ENCODE measurements around the gene NFAT5. TPM values are rescaled to one million over a fixed set of nuclear protein-coding genes. Genes with fewer than 3 reads are reported as not detected.
A peak's percentile ranks its signal among the peaks of the same experiment; 100 is the strongest.

Gene NFAT5
- total and polyA plus RNA-seq, 9 of the 15 experiments (the other 6 are each of a cell fraction or from before 2014, with no cell fraction given) = 0.78 to 20.5 (median 12.4) TPM

DNA sequence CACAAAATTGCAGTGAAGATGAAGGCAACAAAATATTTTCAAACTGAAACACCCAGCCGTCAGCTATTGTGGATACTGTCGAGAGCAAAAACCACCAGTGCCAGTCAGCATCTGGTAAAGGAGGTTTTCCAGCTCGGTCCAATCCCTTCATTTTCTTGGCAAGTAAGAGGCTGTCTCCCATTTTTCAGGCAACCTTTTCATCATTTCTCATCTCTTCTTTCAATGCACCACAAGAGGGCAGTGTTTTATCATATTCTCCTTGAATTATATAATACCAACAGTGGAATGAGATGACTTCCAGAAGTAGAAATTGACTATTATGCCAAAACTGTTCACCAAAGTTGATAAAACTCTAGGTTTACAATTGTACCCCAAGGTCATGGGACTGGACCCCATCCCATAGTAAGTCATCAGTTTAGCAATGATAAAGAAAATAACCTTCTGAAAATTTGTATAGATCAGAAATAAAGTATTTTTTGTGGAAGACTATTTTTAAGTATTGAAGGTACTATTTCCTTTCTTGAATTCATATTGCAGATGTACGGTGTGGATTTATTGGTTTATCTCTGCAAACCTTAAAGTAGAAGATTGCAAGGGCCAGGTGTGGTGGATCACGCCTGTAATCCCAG lies 143.8 kb downstream of the NFAT5 start:
- H3K9me1 ChIP-seq (ENCODE audit: control insufficient read depth, insufficient read depth, low read length) = no peaks in the 10 kb centered on the region
- no peaks in the 10 kb centered on the region for H3K9me3 ChIP-seq (replicated peaks; ENCODE audit: control insufficient read depth, insufficient read depth, low read depth, low read length)
- ChIA-PET CTCF (ENCODE audit: low intra/inter-chr PET ratio) (interaction anchor here (0.6 to 2.8 kb wide), 8 partner anchors 13 to 1521 kb away, joined by 3 to 29 read pairs (median 4); partner anchors contain the start of gene NOB1), POLR2A (interaction anchor here (0.5 to 1.7 kb wide), 4 partner anchors 12 to 311 kb away, joined by 3 to 8 read pairs (median 3); no protein-coding TSS in a partner anchor)
- peak; percentile 40 to 74 (median 52) for DNase-seq (ENCODE audit: extremely low read depth in 1 of 4, low spot score in 3 of 4)
- H4K20me1 ChIP-seq (replicated peaks; ENCODE audit: control insufficient read depth, insufficient read depth, low read length) = no peaks in the 10 kb centered on the region
- peaks cover 45% of the 10 kb centered on the region; the same call in 2 of the 3 replicates for H3K36me3 ChIP-seq (ENCODE audit: control insufficient read depth, insufficient read depth, low read length)
- peak; percentile 81 for ATAC-seq
- H3K27me3 ChIP-seq (ENCODE audit: control insufficient read depth in 2 of 2, insufficient read depth in 2 of 2, low read length in 2 of 2) = no peaks in the 10 kb centered on the region
- H3K4me1 ChIP-seq (replicated peaks in 1 of 2; ENCODE audit: control insufficient read depth in 2 of 2, insufficient read depth in 2 of 2, low read length in 2 of 2) = no peaks in the 10 kb centered on the region; a peak in 1 of 5 replicates
- H3K9ac ChIP-seq (ENCODE audit: insufficient read depth in 1 of 2, low read depth in 2 of 2, low read length in 2 of 2) = no peak overlapping the region
- no TSS peak for BruUV-seq (replicated peaks)
- no peak overlapping the region for H3K4me3 ChIP-seq
- no peak overlapping the region for H3K27ac ChIP-seq (ENCODE audit: extremely low read depth, low read depth, low read length)
- H3K4me2 ChIP-seq (ENCODE audit: insufficient read depth, low read length) = no peak overlapping the region
- in situ Hi-C loops (cut with MboI) = loop anchor here (5.0 kb wide), 2 partner anchors 43 to 218 kb away; partner anchors contain the start of gene NOB1
- H3K79me2 ChIP-seq (ENCODE audit: control insufficient read depth, insufficient read depth, low read length) = no peaks in the 10 kb centered on the region
- no peak overlapping the region for H2AFZ ChIP-seq (ENCODE audit: low read depth, low read length)
- FAIRE-seq = peak; percentile 86
- 26% methylated on average over 5 of the region's 5 CpGs for WGBS (ENCODE audit: insufficient coverage, low coverage, missing lambda C conversion rate)
- intact Hi-C loops (cut with micrococcal nuclease) = loop anchor here (1.0 to 10.0 kb wide), 4 partner anchors 45 to 313 kb away; partner anchors contain the start of gene NOB1
- TF ChIP-seq PHF8 (IDR thresholded peaks at IDR 0.05; ENCODE audit: borderline replicate concordance, low read length) (no peak), MYC (IDR thresholded peaks at IDR 0.05; ENCODE audit: low read depth, low read length) (no peak), MYC (CRISPR knock-in tag; IDR thresholded peaks at IDR 0.05; ENCODE audit: borderline replicate concordance, low read depth) (no peak), ZNF431 (CRISPR knock-in tag; IDR thresholded peaks at IDR 0.05) (no peak), ARID1B (IDR thresholded peaks at IDR 0.05) (no peak), NRF1 (conservative IDR thresholded peaks at IDR 0.05 in 1 of 2, IDR thresholded peaks at IDR 0.05 in 1 of 2) (peak; percentile 34 to 65; a peak in 2 of 4 replicates), NR2C2 (CRISPR knock-in tag; IDR thresholded peaks at IDR 0.05) (no peak), NR2C2 (tag; IDR thresholded peaks at IDR 0.05) (no peak), EP400 (IDR thresholded peaks at IDR 0.05) (peak; percentile 27; the same call in 1 of the 2 replicates), RAD21 (CRISPR knock-in tag; conservative IDR thresholded peaks at IDR 0.05 in 1 of 2, IDR thresholded peaks at IDR 0.05 in 1 of 2) (peak; percentile 79 to 88), ZNF23 (CRISPR knock-in tag; IDR thresholded peaks at IDR 0.05) (no peak), KDM4B (IDR thresholded peaks at IDR 0.05; ENCODE audit: borderline replicate concordance in 2 of 2, low read depth in 1 of 2) (no peak), TOE1 (IDR thresholded peaks at IDR 0.05; ENCODE audit: borderline replicate concordance) (no peak), TOE1 (CRISPR knock-in tag; IDR thresholded peaks at IDR 0.05; ENCODE audit: borderline replicate concordance, low read depth) (no peak), MTA2 (IDR thresholded peaks at IDR 0.05; ENCODE audit: low read depth) (no peak), ZBTB17 (CRISPR knock-in tag; IDR thresholded peaks at IDR 0.05) (no peak)
- TF ChIP-seq, protein P1, sequence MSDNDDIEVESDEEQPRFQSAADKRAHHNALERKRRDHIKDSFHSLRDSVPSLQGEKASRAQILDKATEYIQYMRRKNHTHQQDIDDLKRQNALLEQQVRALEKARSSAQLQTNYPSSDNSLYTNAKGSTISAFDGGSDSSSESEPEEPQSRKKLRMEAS (CRISPR knock-in tag; IDR thresholded peaks at IDR 0.05) = no peak
- TF ChIP-seq, protein P2, sequence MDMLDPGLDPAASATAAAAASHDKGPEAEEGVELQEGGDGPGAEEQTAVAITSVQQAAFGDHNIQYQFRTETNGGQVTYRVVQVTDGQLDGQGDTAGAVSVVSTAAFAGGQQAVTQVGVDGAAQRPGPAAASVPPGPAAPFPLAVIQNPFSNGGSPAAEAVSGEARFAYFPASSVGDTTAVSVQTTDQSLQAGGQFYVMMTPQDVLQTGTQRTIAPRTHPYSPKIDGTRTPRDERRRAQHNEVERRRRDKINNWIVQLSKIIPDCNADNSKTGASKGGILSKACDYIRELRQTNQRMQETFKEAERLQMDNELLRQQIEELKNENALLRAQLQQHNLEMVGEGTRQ (CRISPR knock-in tag; IDR thresholded peaks at IDR 0.05) = no peak
- TF ChIP-seq, protein P3, sequence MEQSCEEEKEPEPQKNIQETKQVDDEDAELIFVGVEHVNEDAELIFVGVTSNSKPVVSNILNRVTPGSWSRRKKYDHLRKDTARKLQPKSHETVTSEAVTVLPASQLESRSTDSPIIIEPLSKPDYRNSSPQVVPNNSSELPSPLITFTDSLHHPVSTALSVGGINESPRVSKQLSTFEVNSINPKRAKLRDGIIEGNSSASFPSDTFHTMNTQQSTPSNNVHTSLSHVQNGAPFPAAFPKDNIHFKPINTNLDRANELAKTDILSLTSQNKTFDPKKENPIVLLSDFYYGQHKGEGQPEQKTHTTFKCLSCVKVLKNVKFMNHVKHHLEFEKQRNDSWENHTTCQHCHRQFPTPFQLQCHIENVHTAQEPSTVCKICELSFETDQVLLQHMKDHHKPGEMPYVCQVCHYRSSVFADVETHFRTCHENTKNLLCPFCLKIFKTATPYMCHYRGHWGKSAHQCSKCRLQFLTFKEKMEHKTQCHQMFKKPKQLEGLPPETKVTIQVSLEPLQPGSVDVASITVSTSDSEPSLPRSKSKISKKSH (CRISPR knock-in tag; IDR thresholded peaks at IDR 0.05) = no peak

All from K562 (cell line).